ENCODE measurements around the gene ATG7. TPM values are rescaled to one million over a fixed set of nuclear protein-coding genes. Genes with fewer than 3 reads are reported as not detected.

ATG7 gene
- total RNA-seq, 3 donors from 2014 or later (not counting 1 experiment from before 2014, with no cell fraction given) = 55.3 to 72.9 (median 68.6) TPM

DNA sequence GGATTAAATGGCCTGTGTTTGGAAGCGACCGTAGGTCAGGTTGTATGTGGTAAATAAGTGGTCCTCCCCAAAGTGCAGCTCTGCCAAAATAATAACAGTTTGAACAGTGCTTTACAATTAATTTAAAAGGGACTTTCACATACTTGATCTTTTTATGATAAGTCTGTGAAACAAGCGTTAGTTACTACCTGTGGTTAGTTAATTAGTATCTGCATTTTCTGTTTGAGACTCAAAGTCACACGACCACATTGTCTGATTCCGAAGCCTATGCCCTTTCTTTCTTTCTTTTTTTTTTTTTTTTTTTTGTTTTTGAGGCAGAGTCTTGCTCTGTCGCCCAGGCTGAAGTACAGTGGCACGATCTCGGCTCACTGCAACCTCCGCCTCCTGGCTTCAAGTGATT is 45.1 kb downstream of the ATG7 start:
- Histone ChIP-seq H3K27ac (ENCODE audit: low read length) (no peak overlapping the region), H3K4me1 (ENCODE audit: control insufficient read depth, insufficient read depth, low read length) (no peaks in the 10 kb centered on the region), H3K27me3 (ENCODE audit: control insufficient read depth, insufficient read depth, low read length) (no peaks in the 10 kb centered on the region), H3K36me3 (ENCODE audit: control insufficient read depth, insufficient read depth, low read length) (peaks cover 70% of the 10 kb centered on the region), H3K4me3 (ENCODE audit: low read length) (no peak overlapping the region), H3K9me3 (ENCODE audit: control insufficient read depth, insufficient read depth, low read length) (no peaks in the 10 kb centered on the region)
- no peak for ATAC-seq
- Mint-ChIP-seq H3K27ac (no peak overlapping the region), H3K4me1 (no peaks in the 10 kb centered on the region), H3K27me3 (ENCODE audit: low read depth in 2 of 2) (no peaks in the 10 kb centered on the region), H3K36me3 (peaks cover 21% of the 10 kb centered on the region), H3K4me3 (no peak overlapping the region), H3K9me3 (no peaks in the 10 kb centered on the region)
- WGBS (ENCODE audit: insufficient coverage) = 93% methylated on average over 6 of the region's 9 CpGs
- intact Hi-C loops (cut with micrococcal nuclease) = no loop called here
- TF ChIP-seq, protein P1, sequence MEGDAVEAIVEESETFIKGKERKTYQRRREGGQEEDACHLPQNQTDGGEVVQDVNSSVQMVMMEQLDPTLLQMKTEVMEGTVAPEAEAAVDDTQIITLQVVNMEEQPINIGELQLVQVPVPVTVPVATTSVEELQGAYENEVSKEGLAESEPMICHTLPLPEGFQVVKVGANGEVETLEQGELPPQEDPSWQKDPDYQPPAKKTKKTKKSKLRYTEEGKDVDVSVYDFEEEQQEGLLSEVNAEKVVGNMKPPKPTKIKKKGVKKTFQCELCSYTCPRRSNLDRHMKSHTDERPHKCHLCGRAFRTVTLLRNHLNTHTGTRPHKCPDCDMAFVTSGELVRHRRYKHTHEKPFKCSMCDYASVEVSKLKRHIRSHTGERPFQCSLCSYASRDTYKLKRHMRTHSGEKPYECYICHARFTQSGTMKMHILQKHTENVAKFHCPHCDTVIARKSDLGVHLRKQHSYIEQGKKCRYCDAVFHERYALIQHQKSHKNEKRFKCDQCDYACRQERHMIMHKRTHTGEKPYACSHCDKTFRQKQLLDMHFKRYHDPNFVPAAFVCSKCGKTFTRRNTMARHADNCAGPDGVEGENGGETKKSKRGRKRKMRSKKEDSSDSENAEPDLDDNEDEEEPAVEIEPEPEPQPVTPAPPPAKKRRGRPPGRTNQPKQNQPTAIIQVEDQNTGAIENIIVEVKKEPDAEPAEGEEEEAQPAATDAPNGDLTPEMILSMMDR (IDR thresholded peaks at IDR 0.05) = no peak
- DNase-seq = no peak

DNA sequence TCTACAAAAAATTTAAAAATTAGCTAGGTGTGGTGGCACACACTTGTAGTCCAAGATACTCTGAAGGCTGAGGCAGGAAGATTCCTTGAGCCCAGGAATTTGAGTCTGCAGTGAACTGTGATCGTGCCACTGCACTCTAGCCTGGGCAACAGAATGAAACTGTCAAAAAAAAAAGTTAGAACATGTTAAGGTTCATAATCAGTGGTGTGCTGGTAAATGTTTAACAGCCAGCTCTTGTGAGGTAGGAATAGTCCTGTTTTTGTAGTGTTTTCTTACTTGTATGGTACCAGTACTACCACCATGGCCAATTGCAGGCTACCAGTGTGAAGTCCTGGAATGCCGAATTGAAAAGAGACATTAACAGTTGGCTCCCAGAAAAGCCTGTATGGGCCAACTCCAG is 50.7 kb downstream of the ATG7 start:
- H3K27me3 Mint-ChIP-seq (ENCODE audit: low read depth in 2 of 2) = no peaks in the 10 kb centered on the region
- intact Hi-C loops (cut with micrococcal nuclease) = no loop called here
- WGBS (ENCODE audit: insufficient coverage) = 93% methylated on average over 2 of the region's 2 CpGs
- peaks cover 39% of the 10 kb centered on the region for H3K36me3 ChIP-seq (ENCODE audit: control insufficient read depth, insufficient read depth, low read length)
- ATAC-seq (no peak), DNase-seq (no peak)
- H3K4me3 Mint-ChIP-seq = no peak overlapping the region
- H3K4me1 ChIP-seq (ENCODE audit: control insufficient read depth, insufficient read depth, low read length) = no peaks in the 10 kb centered on the region
- H3K9me3 ChIP-seq (ENCODE audit: control insufficient read depth, insufficient read depth, low read length) = no peaks in the 10 kb centered on the region
- H3K36me3 Mint-ChIP-seq = peaks cover 9% of the 10 kb centered on the region
- no peaks in the 10 kb centered on the region for H3K9me3 Mint-ChIP-seq
- H3K4me3 ChIP-seq (ENCODE audit: low read length) = no peak overlapping the region
- TF ChIP-seq, protein P1 (IDR thresholded peaks at IDR 0.05) = no peak
- no peak overlapping the region for H3K27ac Mint-ChIP-seq
- H3K4me1 Mint-ChIP-seq = no peaks in the 10 kb centered on the region
- no peaks in the 10 kb centered on the region for H3K27me3 ChIP-seq (ENCODE audit: control insufficient read depth, insufficient read depth, low read length)
- H3K27ac ChIP-seq (ENCODE audit: low read length) = no peak overlapping the region

DNA sequence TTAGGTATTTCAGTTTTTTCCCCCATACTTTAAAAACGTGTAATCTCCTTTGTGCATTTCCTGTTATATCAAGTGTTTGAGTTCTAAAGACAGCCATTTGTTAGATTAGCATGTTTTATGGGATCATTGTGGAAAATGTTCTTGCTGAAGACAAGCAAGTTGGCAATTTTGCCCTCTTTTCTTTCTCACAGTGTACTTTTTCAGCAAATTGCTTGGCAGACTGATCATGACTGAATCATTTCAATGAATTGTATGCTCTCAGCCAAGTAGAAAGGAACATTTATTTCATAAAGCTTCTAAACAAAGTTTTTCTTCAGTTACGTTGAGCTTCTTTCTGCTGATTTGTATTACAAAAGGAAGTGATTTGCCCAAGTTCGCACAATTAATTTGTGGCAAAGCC is 51.6 kb downstream of the ATG7 start:
- Histone ChIP-seq H3K9me3 (ENCODE audit: control insufficient read depth, insufficient read depth, low read length) (no peaks in the 10 kb centered on the region), H3K4me1 (ENCODE audit: control insufficient read depth, insufficient read depth, low read length) (no peaks in the 10 kb centered on the region), H3K27ac (ENCODE audit: low read length) (no peak overlapping the region), H3K27me3 (ENCODE audit: control insufficient read depth, insufficient read depth, low read length) (no peaks in the 10 kb centered on the region), H3K36me3 (ENCODE audit: control insufficient read depth, insufficient read depth, low read length) (peaks cover 36% of the 10 kb centered on the region), H3K4me3 (ENCODE audit: low read length) (no peak overlapping the region)
- H3K27me3 Mint-ChIP-seq (ENCODE audit: low read depth in 2 of 2) = no peaks in the 10 kb centered on the region
- no peaks in the 10 kb centered on the region for H3K9me3 Mint-ChIP-seq
- intact Hi-C loops (cut with micrococcal nuclease) = no loop called here
- H3K27ac Mint-ChIP-seq = no peak overlapping the region
- WGBS (ENCODE audit: insufficient coverage) = 83% methylated on average over 2 of the region's 3 CpGs
- H3K4me3 Mint-ChIP-seq = no peak overlapping the region
- ATAC-seq = no peak
- H3K36me3 Mint-ChIP-seq = peaks cover 9% of the 10 kb centered on the region
- H3K4me1 Mint-ChIP-seq = no peaks in the 10 kb centered on the region
- TF ChIP-seq, protein P1 (IDR thresholded peaks at IDR 0.05) = no peak
- no peak for DNase-seq

DNA sequence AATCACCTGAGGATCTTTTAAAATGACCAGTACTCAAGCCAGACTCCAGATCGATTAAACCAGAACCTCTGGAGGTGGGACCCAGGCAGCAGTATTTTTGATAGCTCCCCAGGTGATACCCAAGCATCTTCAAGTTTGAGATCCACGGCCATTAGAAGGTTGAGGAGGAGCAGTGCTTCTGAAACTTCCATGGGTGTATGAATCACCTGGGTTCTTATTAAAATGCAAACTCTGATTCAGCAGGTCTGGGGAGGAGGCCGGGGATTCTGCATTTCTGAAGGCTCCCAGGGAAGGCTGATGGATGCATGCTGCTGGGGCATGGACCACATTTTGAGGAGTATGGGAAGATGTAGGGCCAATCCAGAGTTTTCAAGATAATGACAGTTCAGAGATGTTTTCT is 55.4 kb downstream of the ATG7 start:
- intact Hi-C loops (cut with micrococcal nuclease) = no loop called here
- Mint-ChIP-seq H3K27ac (no peak overlapping the region), H3K27me3 (ENCODE audit: low read depth in 2 of 2) (no peaks in the 10 kb centered on the region), H3K9me3 (no peaks in the 10 kb centered on the region), H3K36me3 (no peaks in the 10 kb centered on the region), H3K4me3 (no peak overlapping the region), H3K4me1 (no peaks in the 10 kb centered on the region)
- TF ChIP-seq, protein P1 (IDR thresholded peaks at IDR 0.05) = no peak
- Histone ChIP-seq H3K9me3 (ENCODE audit: control insufficient read depth, insufficient read depth, low read length) (no peaks in the 10 kb centered on the region), H3K4me3 (ENCODE audit: low read length) (no peak overlapping the region), H3K36me3 (ENCODE audit: control insufficient read depth, insufficient read depth, low read length) (peaks cover 29% of the 10 kb centered on the region), H3K4me1 (ENCODE audit: control insufficient read depth, insufficient read depth, low read length) (no peaks in the 10 kb centered on the region), H3K27me3 (ENCODE audit: control insufficient read depth, insufficient read depth, low read length) (no peaks in the 10 kb centered on the region), H3K27ac (ENCODE audit: low read length) (no peak overlapping the region)
- DNase-seq (no peak), ATAC-seq (no peak)
- 93% methylated on average over 3 of the region's 3 CpGs for WGBS (ENCODE audit: insufficient coverage)

All from natural killer cell (primary cell).